ENCODE data around the gene TPK1. TPM values are rescaled to one million over a fixed set of nuclear protein-coding genes. Genes with fewer than 3 reads are reported as not detected.
"Not testable (repeated sequence)": the region's sequence is repeated elsewhere in the genome, so short reads cannot be mapped to it uniquely, and the experiment has no call there.

TPK1 gene
- total RNA-seq, 2 experiments from 2014 or later, result 15.5 to 15.8 TPM

DNA sequence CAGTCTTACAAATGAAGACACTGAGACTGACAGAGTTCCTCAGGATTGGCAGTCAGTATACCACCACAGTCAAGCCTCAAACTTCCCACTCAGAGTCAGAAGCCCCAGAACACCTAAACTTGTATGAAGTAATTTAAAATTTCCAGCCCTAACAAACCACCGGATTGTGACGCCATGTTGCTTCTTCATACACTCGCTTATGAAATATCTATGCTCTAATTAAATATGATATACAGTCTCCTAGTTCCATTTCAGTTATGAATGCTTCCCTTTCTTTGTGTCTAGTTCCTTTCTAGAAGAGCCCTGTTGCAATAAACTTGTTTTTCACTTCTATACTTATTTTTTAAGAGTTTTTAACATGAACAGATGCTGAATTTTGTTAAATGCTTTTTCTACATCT, 260.4 kb downstream of the TPK1 start:
- no peak for DNase-seq
- no peak overlapping the region for H3K4me3 Mint-ChIP-seq
- ChIA-PET POLR2A (interaction anchor here (1.1 kb wide), 1 partner anchor 10 kb away, joined by 3 read pairs; no protein-coding TSS in a partner anchor), CTCF (no interaction called here)
- TF ChIP-seq, protein P1, sequence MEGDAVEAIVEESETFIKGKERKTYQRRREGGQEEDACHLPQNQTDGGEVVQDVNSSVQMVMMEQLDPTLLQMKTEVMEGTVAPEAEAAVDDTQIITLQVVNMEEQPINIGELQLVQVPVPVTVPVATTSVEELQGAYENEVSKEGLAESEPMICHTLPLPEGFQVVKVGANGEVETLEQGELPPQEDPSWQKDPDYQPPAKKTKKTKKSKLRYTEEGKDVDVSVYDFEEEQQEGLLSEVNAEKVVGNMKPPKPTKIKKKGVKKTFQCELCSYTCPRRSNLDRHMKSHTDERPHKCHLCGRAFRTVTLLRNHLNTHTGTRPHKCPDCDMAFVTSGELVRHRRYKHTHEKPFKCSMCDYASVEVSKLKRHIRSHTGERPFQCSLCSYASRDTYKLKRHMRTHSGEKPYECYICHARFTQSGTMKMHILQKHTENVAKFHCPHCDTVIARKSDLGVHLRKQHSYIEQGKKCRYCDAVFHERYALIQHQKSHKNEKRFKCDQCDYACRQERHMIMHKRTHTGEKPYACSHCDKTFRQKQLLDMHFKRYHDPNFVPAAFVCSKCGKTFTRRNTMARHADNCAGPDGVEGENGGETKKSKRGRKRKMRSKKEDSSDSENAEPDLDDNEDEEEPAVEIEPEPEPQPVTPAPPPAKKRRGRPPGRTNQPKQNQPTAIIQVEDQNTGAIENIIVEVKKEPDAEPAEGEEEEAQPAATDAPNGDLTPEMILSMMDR (IDR thresholded peaks at IDR 0.05), result no peak
- peaks cover 10% of the 10 kb centered on the region for H3K36me3 Mint-ChIP-seq (ENCODE audit: low read depth)
- no peak for ATAC-seq
- no peaks in the 10 kb centered on the region for H3K4me1 Mint-ChIP-seq (ENCODE audit: low read depth)
- H3K27ac Mint-ChIP-seq, result no peak overlapping the region
- no peaks in the 10 kb centered on the region for H3K27me3 Mint-ChIP-seq
- intact Hi-C loops (cut with micrococcal nuclease), result no loop called here
- H3K9me3 Mint-ChIP-seq, result peaks cover 2% of the 10 kb centered on the region

DNA sequence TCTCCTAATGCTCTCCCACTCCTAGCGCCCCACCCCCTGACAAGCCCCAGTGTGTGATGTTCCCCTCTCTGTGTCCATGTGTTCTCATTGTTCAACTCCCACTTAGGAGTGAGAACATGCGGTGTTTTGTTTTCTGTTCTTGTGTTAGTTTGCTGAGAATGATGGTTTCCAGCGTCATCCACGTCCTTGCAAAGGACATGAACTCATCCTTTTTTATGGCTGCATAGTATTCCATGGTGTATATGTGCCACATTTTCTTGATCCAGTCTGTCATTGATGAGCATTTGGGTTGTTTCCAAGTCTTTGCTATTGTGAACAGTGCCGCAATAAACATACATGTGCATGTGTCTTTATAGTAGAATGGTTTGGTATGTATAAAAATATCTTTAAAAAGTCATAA, 261.1 kb downstream of the TPK1 start:
- ATAC-seq; CTCF ChIA-PET; POLR2A ChIA-PET; DNase-seq; H3K9me3 Mint-ChIP-seq; intact Hi-C loops (cut with micrococcal nuclease); H3K27me3 Mint-ChIP-seq; H3K4me3 Mint-ChIP-seq; H3K4me1 Mint-ChIP-seq (ENCODE audit: low read depth); H3K27ac Mint-ChIP-seq: not testable (repeated sequence)
- peaks cover 10% of the 10 kb centered on the region for H3K36me3 Mint-ChIP-seq (ENCODE audit: low read depth)

DNA sequence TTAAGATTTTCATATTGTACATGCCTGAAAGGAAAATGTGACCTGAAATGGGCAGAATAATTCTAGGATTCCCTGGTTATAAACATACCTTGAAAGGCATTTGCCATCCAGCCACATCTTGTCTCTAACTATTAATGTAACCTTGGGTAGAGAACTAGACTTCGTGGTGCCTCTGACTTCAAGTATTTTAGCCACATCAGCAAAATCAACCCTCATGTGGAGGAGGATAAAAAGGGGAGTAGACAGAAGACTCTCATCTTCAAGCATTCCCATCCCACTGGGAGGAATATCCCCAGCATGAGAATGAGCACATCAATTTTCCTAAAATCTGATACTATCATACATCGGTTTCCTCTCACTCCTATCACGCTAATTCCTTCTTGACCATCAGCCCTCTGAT, 267.6 kb downstream of the TPK1 start:
- intact Hi-C loops (cut with micrococcal nuclease), result no loop called here
- Mint-ChIP-seq H3K27me3 (no peaks in the 10 kb centered on the region), H3K4me3 (no peak overlapping the region), H3K4me1 (ENCODE audit: low read depth) (no peaks in the 10 kb centered on the region), H3K9me3 (peaks cover 7% of the 10 kb centered on the region), H3K27ac (no peak overlapping the region), H3K36me3 (ENCODE audit: low read depth) (peaks cover 11% of the 10 kb centered on the region)
- DNase-seq (no peak), ATAC-seq (no peak)
- ChIA-PET POLR2A (no interaction called here), CTCF (no interaction called here)
- TF ChIP-seq, protein P1 (IDR thresholded peaks at IDR 0.05), result no peak

DNA sequence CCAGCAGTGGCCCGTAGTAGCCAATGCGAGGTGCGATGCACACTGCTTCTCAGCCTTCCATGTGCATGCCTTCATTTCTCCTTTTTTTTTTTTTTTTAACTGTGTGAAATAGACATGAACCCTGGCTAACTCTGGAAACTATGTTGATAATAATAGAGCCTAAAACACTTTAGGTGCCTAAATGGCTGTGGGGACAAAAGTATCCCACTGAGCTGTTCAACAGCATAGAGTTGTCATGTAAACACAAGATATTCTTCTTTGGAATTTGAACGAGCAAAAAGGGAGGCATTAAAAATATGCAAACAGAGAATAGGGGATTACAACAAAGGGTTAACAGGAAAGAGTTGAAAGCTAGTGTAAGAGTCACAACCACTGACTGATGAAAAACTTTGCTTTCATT, 270.3 kb downstream of the TPK1 start:
- peaks cover 11% of the 10 kb centered on the region for H3K36me3 Mint-ChIP-seq (ENCODE audit: low read depth)
- ChIA-PET CTCF (no interaction called here), POLR2A (no interaction called here)
- intact Hi-C loops (cut with micrococcal nuclease), result no loop called here
- DNase-seq (no peak), ATAC-seq (no peak)
- H3K4me3 Mint-ChIP-seq, result no peak overlapping the region
- TF ChIP-seq, protein P1 (IDR thresholded peaks at IDR 0.05), result no peak
- H3K27me3 Mint-ChIP-seq, result no peaks in the 10 kb centered on the region
- H3K9me3 Mint-ChIP-seq, result peaks cover 11% of the 10 kb centered on the region
- no peak overlapping the region for H3K27ac Mint-ChIP-seq
- H3K4me1 Mint-ChIP-seq (ENCODE audit: low read depth), result no peaks in the 10 kb centered on the region

DNA sequence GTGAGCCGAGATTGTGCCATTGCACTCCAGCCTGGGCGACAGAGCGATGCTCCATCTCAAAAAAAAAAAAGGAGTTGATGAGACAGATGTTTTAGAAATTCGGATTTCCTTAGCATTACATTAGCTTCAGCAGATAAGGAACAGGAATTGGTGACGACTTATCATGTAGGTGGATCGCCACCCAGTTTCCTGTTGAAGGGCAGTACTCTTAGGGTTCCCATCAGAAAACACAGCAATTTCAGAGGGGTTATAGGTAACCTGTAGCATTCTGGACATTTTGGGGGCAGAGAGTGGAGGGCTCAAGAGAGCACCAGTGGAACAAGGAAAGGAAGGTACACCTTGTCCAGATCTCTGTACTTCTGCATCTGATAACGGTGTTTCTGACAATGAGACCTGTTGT, 286.0 kb downstream of the TPK1 start:
- H3K27me3 Mint-ChIP-seq, result no peaks in the 10 kb centered on the region
- intact Hi-C loops (cut with micrococcal nuclease), result no loop called here
- peaks cover 4% of the 10 kb centered on the region for H3K36me3 Mint-ChIP-seq (ENCODE audit: low read depth)
- ChIA-PET POLR2A (no interaction called here), CTCF (interaction anchor here (1.4 kb wide), 1 partner anchor 236 kb away, joined by 3 read pairs; no protein-coding TSS in a partner anchor)
- no peak overlapping the region for H3K4me3 Mint-ChIP-seq
- no peaks in the 10 kb centered on the region for H3K9me3 Mint-ChIP-seq
- H3K27ac Mint-ChIP-seq, result no peak overlapping the region
- H3K4me1 Mint-ChIP-seq (ENCODE audit: low read depth), result no peaks in the 10 kb centered on the region
- TF ChIP-seq, protein P1 (IDR thresholded peaks at IDR 0.05), result no peak
- DNase-seq (no peak), ATAC-seq (no peak)

DNA sequence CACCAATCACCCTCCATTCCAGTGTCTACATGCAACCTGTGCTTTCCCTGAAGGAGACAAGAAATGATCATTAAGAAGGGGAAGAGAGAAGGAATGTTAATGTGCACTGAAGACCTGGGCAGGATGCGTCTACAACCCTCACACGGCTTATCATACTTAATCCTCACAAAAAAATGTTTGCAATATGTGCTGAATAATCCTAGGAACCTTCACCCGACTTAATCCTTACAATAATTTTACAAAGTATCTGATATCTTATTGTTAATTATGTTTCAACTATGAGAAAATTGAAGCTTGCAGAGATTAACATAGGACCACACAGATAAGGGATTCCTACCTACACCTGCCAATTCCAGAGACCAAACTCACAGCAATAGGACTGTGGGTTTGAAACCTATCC, 287.3 kb downstream of the TPK1 start:
- DNase-seq, result no peak
- H3K27ac Mint-ChIP-seq, result no peak overlapping the region
- no peaks in the 10 kb centered on the region for H3K27me3 Mint-ChIP-seq
- intact Hi-C loops (cut with micrococcal nuclease), result no loop called here
- no peaks in the 10 kb centered on the region for H3K9me3 Mint-ChIP-seq
- H3K4me3 Mint-ChIP-seq, result no peak overlapping the region
- H3K36me3 Mint-ChIP-seq (ENCODE audit: low read depth), result peaks cover 7% of the 10 kb centered on the region
- ATAC-seq, result no peak
- no peaks in the 10 kb centered on the region for H3K4me1 Mint-ChIP-seq (ENCODE audit: low read depth)
- CTCF ChIA-PET, result no interaction called here
- POLR2A ChIA-PET, result no interaction called here
- TF ChIP-seq, protein P1 (IDR thresholded peaks at IDR 0.05), result no peak
